ENCODE data around the gene ZNF433. TPM values are rescaled to one million over a fixed set of nuclear protein-coding genes. Genes with fewer than 3 reads are reported as not detected.

Gene ZNF433
- total RNA-seq, 1 donor from 2014 or later, result 3.7 TPM

DNA sequence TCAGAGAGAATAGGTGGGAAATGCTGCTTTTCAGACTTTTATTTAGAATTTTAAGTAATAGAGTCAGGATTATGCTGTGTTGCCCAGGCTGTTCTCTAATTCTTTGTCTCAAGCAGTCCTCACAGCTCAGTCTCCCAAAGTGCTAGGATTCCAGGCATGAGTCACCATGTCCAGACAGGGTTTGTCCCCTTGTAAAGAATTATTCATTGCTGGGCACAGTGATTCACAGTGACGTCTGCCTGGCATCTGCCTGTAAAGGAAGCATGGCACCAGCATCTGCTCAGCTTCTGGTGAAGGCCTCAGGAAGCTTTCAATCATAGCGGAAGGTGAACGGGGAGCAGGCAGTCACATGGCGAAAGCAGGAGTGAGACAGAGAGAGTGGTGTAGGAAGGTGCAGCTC lies 53.0 kb downstream of the ZNF433 start:
- Histone ChIP-seq H3K9me3 (peaks cover 44% of the 10 kb centered on the region), H3K27me3 (no peaks in the 10 kb centered on the region), H3K4me3 (no peak overlapping the region), H3K27ac (no peak overlapping the region), H3K4me1 (no peaks in the 10 kb centered on the region), H3K36me3 (peaks cover 0 to 31% of the 10 kb centered on the region in 2 donors)
- intact Hi-C loops (cut with DNase I), result no loop called here
- no peak for DNase-seq (ENCODE audit: extremely low spot score in 2 of 2)
- TF ChIP-seq, protein P1, sequence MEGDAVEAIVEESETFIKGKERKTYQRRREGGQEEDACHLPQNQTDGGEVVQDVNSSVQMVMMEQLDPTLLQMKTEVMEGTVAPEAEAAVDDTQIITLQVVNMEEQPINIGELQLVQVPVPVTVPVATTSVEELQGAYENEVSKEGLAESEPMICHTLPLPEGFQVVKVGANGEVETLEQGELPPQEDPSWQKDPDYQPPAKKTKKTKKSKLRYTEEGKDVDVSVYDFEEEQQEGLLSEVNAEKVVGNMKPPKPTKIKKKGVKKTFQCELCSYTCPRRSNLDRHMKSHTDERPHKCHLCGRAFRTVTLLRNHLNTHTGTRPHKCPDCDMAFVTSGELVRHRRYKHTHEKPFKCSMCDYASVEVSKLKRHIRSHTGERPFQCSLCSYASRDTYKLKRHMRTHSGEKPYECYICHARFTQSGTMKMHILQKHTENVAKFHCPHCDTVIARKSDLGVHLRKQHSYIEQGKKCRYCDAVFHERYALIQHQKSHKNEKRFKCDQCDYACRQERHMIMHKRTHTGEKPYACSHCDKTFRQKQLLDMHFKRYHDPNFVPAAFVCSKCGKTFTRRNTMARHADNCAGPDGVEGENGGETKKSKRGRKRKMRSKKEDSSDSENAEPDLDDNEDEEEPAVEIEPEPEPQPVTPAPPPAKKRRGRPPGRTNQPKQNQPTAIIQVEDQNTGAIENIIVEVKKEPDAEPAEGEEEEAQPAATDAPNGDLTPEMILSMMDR (IDR thresholded peaks at IDR 0.05), result no peak
- TF ChIP-seq POLR2A (IDR thresholded peaks at IDR 0.05) (no peak), POLR2AphosphoS5 (IDR thresholded peaks at IDR 0.05; ENCODE audit: insufficient read depth in 1 of 2, low read depth in 1 of 2) (no peak)

GRCh38 chr19:11979527-11979926 lies 56.0 kb downstream of the ZNF433 start:
- Histone ChIP-seq H3K27ac (no peak overlapping the region), H3K9me3 (peaks cover 50% of the 10 kb centered on the region), H3K27me3 (no peaks in the 10 kb centered on the region), H3K4me3 (no peak overlapping the region), H3K36me3 (peaks cover 0 to 40% of the 10 kb centered on the region in 2 donors), H3K4me1 (no peaks in the 10 kb centered on the region)
- intact Hi-C loops (cut with DNase I), result loop anchor here (5.0 kb wide), 1 partner anchor 1318 kb away; no protein-coding TSS in a partner anchor
- DNase-seq (ENCODE audit: extremely low spot score in 2 of 2), result no peak
- TF ChIP-seq, protein P1 (IDR thresholded peaks at IDR 0.05), result no peak
- TF ChIP-seq POLR2AphosphoS5 (IDR thresholded peaks at IDR 0.05; ENCODE audit: insufficient read depth in 1 of 2, low read depth in 1 of 2) (no peak), POLR2A (IDR thresholded peaks at IDR 0.05) (no peak)

GRCh38 chr19:11978492-11979100 lies 56.9 kb downstream of the ZNF433 start:
- TF ChIP-seq, protein P1 (IDR thresholded peaks at IDR 0.05), result no peak
- H3K27ac ChIP-seq, result no peak overlapping the region
- H3K36me3 ChIP-seq, result peaks cover 0 to 40% of the 10 kb centered on the region in 2 donors
- H3K9me3 ChIP-seq, result peaks cover 50% of the 10 kb centered on the region
- H3K27me3 ChIP-seq, result no peaks in the 10 kb centered on the region
- no peak overlapping the region for H3K4me3 ChIP-seq
- intact Hi-C loops (cut with DNase I), result loop anchor here (5.0 kb wide), 1 partner anchor 1319 kb away; no protein-coding TSS in a partner anchor
- no peaks in the 10 kb centered on the region for H3K4me1 ChIP-seq
- DNase-seq (ENCODE audit: extremely low spot score in 2 of 2), result no peak

- Histone ChIP-seq H3K27me3 (no peaks in the 10 kb centered on the region), H3K4me3 (no peak overlapping the region), H3K36me3 (peaks cover 0 to 16% of the 10 kb centered on the region in 2 donors), H3K27ac (no peak overlapping the region), H3K4me1 (no peaks in the 10 kb centered on the region), H3K9me3 (peaks cover 13% of the 10 kb centered on the region)
- TF ChIP-seq POLR2A (IDR thresholded peaks at IDR 0.05) (no peak), POLR2AphosphoS5 (IDR thresholded peaks at IDR 0.05; ENCODE audit: insufficient read depth in 1 of 2, low read depth in 1 of 2) (no peak)
- TF ChIP-seq, protein P1 (IDR thresholded peaks at IDR 0.05), result no peak
- intact Hi-C loops (cut with DNase I), result no loop called here
- no peak for DNase-seq (ENCODE audit: extremely low spot score in 2 of 2)
Measured at GRCh38 chr19:11973019-11973810, 62.3 kb downstream of the ZNF433 start.

DNA sequence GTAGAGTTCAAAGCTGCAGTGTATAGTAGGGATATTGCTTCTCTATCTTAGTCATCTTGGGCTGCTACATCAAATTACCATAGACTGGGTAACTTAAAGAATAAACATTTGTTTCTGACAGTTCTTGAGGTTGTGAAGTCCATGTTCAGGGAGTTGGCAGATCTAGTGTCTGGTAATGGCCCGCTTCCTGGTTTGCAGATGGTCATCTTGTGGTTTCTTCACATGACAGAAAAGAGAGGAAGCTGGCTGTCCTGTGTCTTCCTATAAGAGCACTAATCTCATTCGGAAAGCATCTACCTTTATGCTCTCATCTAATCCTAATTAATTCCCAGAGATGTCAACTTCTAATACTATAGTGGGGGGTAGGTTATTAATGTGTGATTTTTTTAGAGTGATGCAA lies 64.4 kb downstream of the ZNF433 start:
- Histone ChIP-seq H3K9me3 (peaks cover under 1% of the 10 kb centered on the region), H3K36me3 (no peaks in the 10 kb centered on the region), H3K27ac (no peak overlapping the region), H3K27me3 (no peaks in the 10 kb centered on the region), H3K4me1 (peaks cover 4% of the 10 kb centered on the region), H3K4me3 (no peak overlapping the region)
- no peak for DNase-seq (ENCODE audit: extremely low spot score in 2 of 2)
- intact Hi-C loops (cut with DNase I), result no loop called here
- TF ChIP-seq POLR2AphosphoS5 (IDR thresholded peaks at IDR 0.05; ENCODE audit: insufficient read depth in 1 of 2, low read depth in 1 of 2) (no peak), POLR2A (IDR thresholded peaks at IDR 0.05) (no peak)
- TF ChIP-seq, protein P1 (IDR thresholded peaks at IDR 0.05), result no peak

Measured in vagina (tissue), 2 donors.